Subcutaneous abdominal adipose tissue (tissue), 5 donors: ENCODE results near the gene FES.

Source experiments
- H3K27ac ChIP-seq: one replicate; pipeline ENCODE4 v1.7.0; 2013; ENCODE audit warnings: low read depth, mild to moderate bottlenecking, inconsistent platforms, low read length, moderate library complexity
- H3K27me3 ChIP-seq, 5 donors: one replicate each; pipeline ENCODE4 v1.7.0; 2013; ENCODE audit warnings: low read length in 5 of 5, inconsistent platforms in 1 of 5; ENCODE audit not compliant: control insufficient read depth in 5 of 5, insufficient read depth in 4 of 5
- H3K36me3 ChIP-seq, 5 donors: one replicate each; pipeline ENCODE4 v1.7.0; 2013; ENCODE audit warnings: low read length in 5 of 5; ENCODE audit not compliant: control insufficient read depth in 5 of 5, insufficient read depth in 5 of 5
- H3K4me1 ChIP-seq, 5 donors: one replicate each; pipeline ENCODE4 v1.7.0; 2013; ENCODE audit warnings: low read length in 5 of 5, mild to moderate bottlenecking in 3 of 5, moderate library complexity in 1 of 5; ENCODE audit not compliant: control insufficient read depth in 5 of 5, insufficient read depth in 5 of 5
- H3K4me3 ChIP-seq, 5 donors: one replicate each; pipeline ENCODE4 v1.7.0; 2013; ENCODE audit warnings: low read length in 5 of 5, low read depth in 1 of 5
- H3K9ac ChIP-seq, 5 donors: one replicate each; pipeline ENCODE4 v1.7.0; 2013; ENCODE audit warnings: low read length in 5 of 5, mild to moderate bottlenecking in 4 of 5, moderate library complexity in 3 of 5
- H3K9me3 ChIP-seq, 5 donors: one replicate each; pipeline ENCODE4 v1.7.0; 2013; ENCODE audit warnings: low read length in 5 of 5; ENCODE audit not compliant: control insufficient read depth in 5 of 5
- donor health status: healthy.
- donor health status: healthy.
- donor health status: healthy.
- donor health status: healthy.
- donor health status: healthy.

The FES gene

GRCh38 chr15:90869140-90869541 lies 15.2 kb upstream of the FES start:
- H3K9me3 ChIP-seq: no peaks in the 10 kb centered on the region
- H3K27ac ChIP-seq: peak overlapping the region; percentile 100
- no peaks in the 10 kb centered on the region for H3K27me3 ChIP-seq
- peaks cover 16 to 68% (median 66%) of the 10 kb centered on the region in 5 donors for H3K4me1 ChIP-seq
- H3K36me3 ChIP-seq: no peaks in the 10 kb centered on the region
- H3K4me3 ChIP-seq: peak overlapping the region in 1 of 5 donors; percentile 17
- H3K9ac ChIP-seq: peak overlapping the region; percentile 4 to 92 (median 51)

GRCh38 chr15:90869601-90870353 lies 14.5 kb upstream of the FES start:
- H3K4me3 ChIP-seq: peak overlapping the region; percentile 66 to 88 (median 83)
- H3K9ac ChIP-seq: peak overlapping the region; percentile 91 to 99 (median 97)
- H3K4me1 ChIP-seq: peaks cover 16 to 71% (median 68%) of the 10 kb centered on the region in 5 donors
- H3K27ac ChIP-seq: peak overlapping the region; percentile 100
- no peaks in the 10 kb centered on the region for H3K36me3 ChIP-seq
- H3K9me3 ChIP-seq: no peaks in the 10 kb centered on the region
- H3K27me3 ChIP-seq: no peaks in the 10 kb centered on the region

- peak overlapping the region; percentile 91 to 99 (median 97) for H3K9ac ChIP-seq
- peaks cover 16 to 71% (median 68%) of the 10 kb centered on the region in 5 donors for H3K4me1 ChIP-seq
- H3K4me3 ChIP-seq: peak overlapping the region; percentile 66 to 88 (median 83)
- H3K9me3 ChIP-seq: no peaks in the 10 kb centered on the region
- H3K27me3 ChIP-seq: no peaks in the 10 kb centered on the region
- H3K36me3 ChIP-seq: peaks cover 0 to 4% (median 2%) of the 10 kb centered on the region in 5 donors
- peak overlapping the region; percentile 100 for H3K27ac ChIP-seq
Measured at GRCh38 chr15:90870354-90871138, 13.8 kb upstream of the FES start.

GRCh38 chr15:90871139-90871715 lies 13.1 kb upstream of the FES start:
- Histone ChIP-seq H3K36me3 (peaks cover 0 to 11% (median 8%) of the 10 kb centered on the region in 5 donors), H3K4me3 (peak overlapping the region in 4 of 5 donors; percentile 83 to 88 (median 86)), H3K27me3 (no peaks in the 10 kb centered on the region), H3K4me1 (peaks cover 16 to 69% (median 62%) of the 10 kb centered on the region in 5 donors), H3K9me3 (no peaks in the 10 kb centered on the region), H3K27ac (peak overlapping the region; percentile 100), H3K9ac (peak overlapping the region; percentile 91 to 99 (median 97))

GRCh38 chr15:90871716-90872485 lies 12.4 kb upstream of the FES start:
- no peaks in the 10 kb centered on the region for H3K9me3 ChIP-seq
- H3K27me3 ChIP-seq: no peaks in the 10 kb centered on the region
- H3K4me3 ChIP-seq: peak overlapping the region; percentile 83 to 92 (median 87)
- H3K4me1 ChIP-seq: peaks cover 16 to 64% (median 57%) of the 10 kb centered on the region in 5 donors
- H3K9ac ChIP-seq: peak overlapping the region; percentile 84 to 97 (median 95)
- H3K36me3 ChIP-seq: peaks cover 0 to 18% (median 15%) of the 10 kb centered on the region in 5 donors
- H3K27ac ChIP-seq: peak overlapping the region; percentile 100

- peaks cover 16 to 58% (median 56%) of the 10 kb centered on the region in 5 donors for H3K4me1 ChIP-seq
- peaks cover 0 to 25% (median 23%) of the 10 kb centered on the region in 5 donors for H3K36me3 ChIP-seq
- H3K4me3 ChIP-seq: peak overlapping the region; percentile 83 to 92 (median 87)
- peak overlapping the region; percentile 100 for H3K27ac ChIP-seq
- peak overlapping the region; percentile 84 to 97 (median 95) for H3K9ac ChIP-seq
- H3K27me3 ChIP-seq: no peaks in the 10 kb centered on the region
- H3K9me3 ChIP-seq: no peaks in the 10 kb centered on the region
Measured at GRCh38 chr15:90872486-90873184, 11.7 kb upstream of the FES start.

- peak overlapping the region in 4 of 5 donors; percentile 8 to 97 (median 92) for H3K9ac ChIP-seq
- peak overlapping the region; percentile 100 for H3K27ac ChIP-seq
- peaks cover 0 to 34% (median 32%) of the 10 kb centered on the region in 5 donors for H3K36me3 ChIP-seq
- H3K9me3 ChIP-seq: no peaks in the 10 kb centered on the region
- peak overlapping the region; percentile 48 to 88 (median 86) for H3K4me3 ChIP-seq
- H3K4me1 ChIP-seq: peaks cover 16 to 50% (median 49%) of the 10 kb centered on the region in 5 donors
- H3K27me3 ChIP-seq: no peaks in the 10 kb centered on the region
Measured at GRCh38 chr15:90873488-90873997, 10.8 kb upstream of the FES start.

GRCh38 chr15:90873998-90874605 lies 10.2 kb upstream of the FES start:
- Histone ChIP-seq H3K27ac (peak overlapping the region; percentile 100), H3K4me3 (peak overlapping the region; percentile 36 to 88 (median 83)), H3K4me1 (peaks cover 14 to 45% (median 44%) of the 10 kb centered on the region in 5 donors), H3K27me3 (no peaks in the 10 kb centered on the region), H3K36me3 (peaks cover 0 to 40% (median 37%) of the 10 kb centered on the region in 5 donors), H3K9me3 (no peaks in the 10 kb centered on the region), H3K9ac (peak overlapping the region in 4 of 5 donors; percentile 8 to 97 (median 69))
